Measurements from ENCODE around the gene MSH5. TPM values are rescaled to one million over a fixed set of nuclear protein-coding genes. Genes with fewer than 3 reads are reported as not detected.

The MSH5 gene
- total and polyA plus RNA-seq, 2 of the 13 experiments (the other 11 are each of a cell fraction or from before 2014, with no cell fraction given) = 10.2 to 38.7 TPM

- TF ChIP-seq ZBTB40 (IDR thresholded peaks at IDR 0.05) = no peak
- TF ChIP-seq ZBTB40 (CRISPR knock-in tag; IDR thresholded peaks at IDR 0.05) = no peak
These were observed 11.8 kb upstream of the MSH5 start (continued) for GRCh38 chr6:31727717-31728671.

Measured in HepG2 (cell line).